K562 (cell line): ENCODE measurements around the gene DHX29. TPM values are rescaled to one million over a fixed set of nuclear protein-coding genes. Genes with fewer than 3 reads are reported as not detected.

Source experiments
- ATAC-seq: fragments of 200-7000 bp; cut with Tn5 transposase; 3 replicates; pipeline ENCODE4 v1.9.1; 2020; ENCODE audit warnings: moderate library complexity
- BruUV-seq: library from RNA; stranded (reverse); fragments of 400-500 nt; replicated peaks from 2 replicates; lab custom pipeline; 2021; lab: Mats Ljungman, UMichigan
- CTCF ChIA-PET: fragments of 300-600 bp; formaldehyde crosslinking; extraction: SDS; loops from one replicate; lab custom pipeline; 2021; ENCODE audit warnings: low intra/inter-chr PET ratio; lab: Yijun Ruan, JAX
- POLR2A ChIA-PET: fragments of 300-600, 350-650 bp; sonication (Branson Sonifier 250); formaldehyde crosslinking; extraction: SDS; loops from one replicate; lab custom pipeline; 2021; ENCODE audit warnings: antibody characterized with exemption, inconsistent platforms; lab: Yijun Ruan, JAX
- DNase-seq, 4 experiments: peaks; one replicate each; pipeline versions ENCODE4 v3.0.0 to v3.0.0-alpha.2; 2011 to 2018; ENCODE audit warnings: low spot score in 3 of 4, mixed read lengths in 3 of 4; ENCODE audit errors: extremely low read depth in 1 of 4
- FAIRE-seq: peaks from 2 replicates; lab custom pipeline; 2011; peaks lifted over from hg19 to GRCh38; lab: Jason Lieb, UNC
- H2AFZ ChIP-seq: 2 replicates; pipeline ENCODE4 v1.6.0; 2011; ENCODE audit warnings: low read depth, low read length, control low read depth, inconsistent platforms
- H3K27ac ChIP-seq: fragments of 200-600 bp; 3 replicates; pipeline ENCODE4 v1.8.0; 2011; ENCODE audit warnings: low read depth, mild to moderate bottlenecking, control low read depth, inconsistent platforms, low read length, moderate library complexity, mixed read lengths; ENCODE audit errors: extremely low read depth
- H3K27me3 ChIP-seq, 2 experiments: fragments of 300-600 bp in 1 of 2; 2 replicates in 1 of 2; 3 replicates in 1 of 2; pipeline versions ENCODE4 v1.6.0 to v1.8.0; 2011; ENCODE audit warnings: inconsistent platforms in 2 of 2, low read length in 2 of 2, mild to moderate bottlenecking in 1 of 2, mixed read lengths in 1 of 2, moderate library complexity in 1 of 2; ENCODE audit not compliant: control insufficient read depth in 2 of 2, insufficient read depth in 2 of 2
- H3K36me3 ChIP-seq: fragments of 300-600 bp; 3 replicates; pipeline ENCODE4 v1.8.0; 2011; ENCODE audit warnings: mild to moderate bottlenecking, low read length, inconsistent platforms; ENCODE audit not compliant: control insufficient read depth, insufficient read depth
- H3K4me1 ChIP-seq, 2 experiments: fragments of 200-600 bp in 1 of 2; replicated peaks in 1 of 2; 2 replicates in 1 of 2; 3 replicates in 1 of 2; pipeline versions ENCODE4 v1.5.1 to v1.8.0; 2011; ENCODE audit warnings: inconsistent platforms in 2 of 2, low read length in 2 of 2, mild to moderate bottlenecking in 1 of 2, mixed read lengths in 1 of 2, moderate library complexity in 1 of 2; ENCODE audit not compliant: control insufficient read depth in 2 of 2, insufficient read depth in 2 of 2
- H3K4me2 ChIP-seq: 2 replicates; pipeline ENCODE4 v1.6.1; 2011; ENCODE audit warnings: low read length, control low read depth, inconsistent platforms, mixed read lengths; ENCODE audit not compliant: insufficient read depth
- H3K4me3 ChIP-seq: fragments of 200-600 bp; sonication (generic), shearing (Covaris generic); 2 replicates; pipeline ENCODE4 v1.5.1; 2016; ENCODE audit warnings: control low read depth, inconsistent platforms
- H3K79me2 ChIP-seq: fragments of 200-600 bp; 3 replicates; pipeline ENCODE4 v1.8.0; 2011; ENCODE audit warnings: low read length, inconsistent platforms; ENCODE audit not compliant: control insufficient read depth, insufficient read depth
- H3K9ac ChIP-seq, 2 experiments: 2 replicates each; pipeline versions ENCODE4 v1.6.0 to v1.6.1; 2011; ENCODE audit warnings: low read depth in 2 of 2, low read length in 2 of 2, control low read depth in 1 of 2, inconsistent platforms in 1 of 2, mild to moderate bottlenecking in 1 of 2, mixed read lengths in 1 of 2; ENCODE audit not compliant: insufficient read depth in 1 of 2
- H3K9me1 ChIP-seq: one replicate; pipeline ENCODE4 v1.6.0; 2011; ENCODE audit warnings: inconsistent platforms, mild to moderate bottlenecking, low read length, moderate library complexity; ENCODE audit not compliant: control insufficient read depth, insufficient read depth
- H3K9me3 ChIP-seq: replicated peaks from 2 replicates; pipeline ENCODE4 v1.5.1; 2011; ENCODE audit warnings: low read depth, low read length, inconsistent platforms; ENCODE audit not compliant: control insufficient read depth, insufficient read depth
- H4K20me1 ChIP-seq: replicated peaks from 2 replicates; pipeline ENCODE4 v1.6.1; 2011; ENCODE audit warnings: low read length, inconsistent platforms, mixed read lengths; ENCODE audit not compliant: control insufficient read depth, insufficient read depth
- CBFA2T3 ChIP-seq: fragments of 450-650 bp; IDR thresholded peaks from 2 replicates; pipeline ENCODE4 v1.6.1; 2017
- CBX5 ChIP-seq: IDR thresholded peaks from 2 replicates; pipeline ENCODE4 v1.6.1; 2014; ENCODE audit warnings: low read depth, borderline replicate concordance
- DNMT1 ChIP-seq: fragments of 450-650 bp; IDR thresholded peaks from 2 replicates; pipeline ENCODE4 v1.6.1; 2016; ENCODE audit warnings: antibody characterized with exemption, mild to moderate bottlenecking
- E4F1 ChIP-seq: fragments of 250-450 bp; sonication (Bioruptor Pico); IDR thresholded peaks from 2 replicates; pipeline ENCODE4 v1.5.0; 2021; ENCODE audit warnings: mild to moderate bottlenecking, borderline replicate concordance
- HNRNPK ChIP-seq: fragments of 200-400 bp; formaldehyde crosslinking; IDR thresholded peaks from one replicate; pipeline ENCODE4 v1.6.1; 2018; ENCODE audit warnings: mild to moderate bottlenecking, low read depth, low read length; ENCODE audit not compliant: poor library complexity, severe bottlenecking
- KLF13 ChIP-seq: fragments of 450-650 bp; IDR thresholded peaks from 2 replicates; pipeline ENCODE4 v1.6.1; 2016; ENCODE audit warnings: missing genetic modification characterization, low read depth, mild to moderate bottlenecking, missing compliant biosample characterization, moderate library complexity, borderline replicate concordance
- LEF1 ChIP-seq: fragments of 450-650 bp; IDR thresholded peaks from 2 replicates; pipeline ENCODE4 v1.6.1; 2016; ENCODE audit warnings: mild to moderate bottlenecking
- POLR3G ChIP-seq: IDR thresholded peaks from 2 replicates; pipeline ENCODE4 v1.6.1; 2011; ENCODE audit not compliant: insufficient read length, insufficient replicate concordance; ENCODE audit errors: extremely low read depth
- WGBS: fragments of 100-300 bp; shearing (Covaris generic); methylation state at CpG from one replicate; pipeline ENCODE4 v1.1.6; 2016; ENCODE audit warnings: low coverage, mixed read lengths; ENCODE audit not compliant: insufficient coverage; ENCODE audit errors: missing lambda C conversion rate; 5-methylcytosine and 5-hydroxymethylcytosine counted together
- in situ Hi-C: fragments of 300-500 bp; cut with MboI; formaldehyde crosslinking; loops from 4 replicates; pipeline ENCODE4 v1.15.0; 2018; ENCODE audit warnings: inconsistent platforms, mixed read lengths
- intact Hi-C: fragments of 100-400 bp; cut with micrococcal nuclease; formaldehyde crosslinking; loops from 2 replicates; pipeline ENCODE4 v1.14.2; 2022
- polyA plus RNA-seq, 8 experiments: library from polyadenylated mRNA; depleted of rRNA in 4 of 8; stranded (reverse) in 5 of 8; unstranded in 3 of 8; fragments of >200 nt; fragmentation: Nextera tagmentation in 2 of 8; fragmentation: Illumina TruSeq in 1 of 8; extraction: Ambion mirVana in 2 of 8; extraction: Trizol in 1 of 8; gene quantifications; 2 replicates each; pipeline versions ENCODE4 v1.2.1 to v1.2.3, GENCODE V29; 2011 to 2014; ENCODE audit warnings: inconsistent platforms in 1 of 8, missing spikeins in 1 of 8
- total RNA-seq, 7 experiments: library from RNA; depleted of rRNA in 6 of 7; stranded (reverse); fragments of >200 nt in 6 of 7; fragmentation: Illumina TruSeq in 2 of 7; extraction: Trizol in 2 of 7; gene quantifications; 2 replicates each; pipeline versions ENCODE4 v1.2.1 to v1.2.3, GENCODE V29; 2011 to 2021; ENCODE audit warnings: low replicate concordance in 1 of 7
- TF ChIP-seq, protein P1 (sequence below), 2 experiments: fragments of 450-650 bp; IDR thresholded peaks; 2 replicates each; pipeline ENCODE4 v1.6.1; 2016; ENCODE audit warnings: mild to moderate bottlenecking in 2 of 2, borderline replicate concordance in 1 of 2, low read depth in 1 of 2, moderate library complexity in 1 of 2
- TF ChIP-seq, protein P2 (sequence below): IDR thresholded peaks from 2 replicates; pipeline ENCODE4 v1.6.1; 2012; ENCODE audit warnings: low read depth, low read length, improper control_type of control experiment, borderline replicate concordance

DHX29 gene
- total and polyA plus RNA-seq, 9 of the 15 experiments (the other 6 are each of a cell fraction or from before 2014, with no cell fraction given) = 7.5 to 42.1 (median 25.0) TPM

DNA sequence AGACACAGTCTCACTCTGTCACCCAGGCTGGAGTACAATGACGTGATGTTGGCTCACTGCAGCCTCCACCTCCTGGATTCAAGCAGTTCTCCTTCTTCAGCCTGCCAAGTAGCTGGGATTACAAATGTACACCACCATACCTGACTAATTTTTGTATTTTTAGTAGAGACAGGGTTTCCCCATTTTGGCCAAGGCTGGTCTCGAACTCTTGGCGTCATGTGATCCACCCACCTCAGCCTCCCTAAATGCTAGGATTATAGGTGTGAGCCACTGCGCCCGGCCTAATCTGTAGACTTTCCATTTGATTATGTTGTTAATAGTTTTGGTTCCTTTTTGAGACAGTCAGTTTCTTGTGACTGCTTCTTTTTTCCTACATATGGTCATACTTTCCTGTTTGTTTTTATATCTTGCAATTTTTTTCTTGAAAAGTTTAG, 31.3 kb upstream of the DHX29 start:
- ATAC-seq (no peak), FAIRE-seq (no peak), DNase-seq (no peak)
- in situ Hi-C loops = no loop called here
- POLR2A ChIA-PET = no interaction called here
- BruUV-seq = no TSS peak
- Histone ChIP-seq H3K9ac (no peak overlapping the region), H4K20me1 (no peaks in the 10 kb centered on the region), H3K27ac (no peak overlapping the region), H3K79me2 (peaks cover 57% of the 10 kb centered on the region), H2AFZ (no peak overlapping the region), H3K27me3 (no peaks in the 10 kb centered on the region), H3K36me3 (peaks cover 78% of the 10 kb centered on the region), H3K4me2 (no peak overlapping the region), H3K4me3 (no peak overlapping the region), H3K9me1 (no peaks in the 10 kb centered on the region), H3K9me3 (no peaks in the 10 kb centered on the region), H3K4me1 (no peaks in the 10 kb centered on the region)
- WGBS = 95% methylated on average over 4 of the region's 5 CpGs
- CTCF ChIA-PET = interaction anchor here (0.9 kb wide), 1 partner anchor 353 kb away, joined by 3 read pairs; no protein-coding TSS in a partner anchor
- intact Hi-C loops = no loop called here
- no peak for TF ChIP-seq CBFA2T3
- no peak for TF ChIP-seq CBX5
- TF ChIP-seq POLR3G = no peak
- TF ChIP-seq DNMT1 = no peak
- no peak for TF ChIP-seq E4F1 (CRISPR knock-in tag)
- no peak for TF ChIP-seq HNRNPK
- TF ChIP-seq KLF13 (tag) = no peak
- TF ChIP-seq, protein P1, sequence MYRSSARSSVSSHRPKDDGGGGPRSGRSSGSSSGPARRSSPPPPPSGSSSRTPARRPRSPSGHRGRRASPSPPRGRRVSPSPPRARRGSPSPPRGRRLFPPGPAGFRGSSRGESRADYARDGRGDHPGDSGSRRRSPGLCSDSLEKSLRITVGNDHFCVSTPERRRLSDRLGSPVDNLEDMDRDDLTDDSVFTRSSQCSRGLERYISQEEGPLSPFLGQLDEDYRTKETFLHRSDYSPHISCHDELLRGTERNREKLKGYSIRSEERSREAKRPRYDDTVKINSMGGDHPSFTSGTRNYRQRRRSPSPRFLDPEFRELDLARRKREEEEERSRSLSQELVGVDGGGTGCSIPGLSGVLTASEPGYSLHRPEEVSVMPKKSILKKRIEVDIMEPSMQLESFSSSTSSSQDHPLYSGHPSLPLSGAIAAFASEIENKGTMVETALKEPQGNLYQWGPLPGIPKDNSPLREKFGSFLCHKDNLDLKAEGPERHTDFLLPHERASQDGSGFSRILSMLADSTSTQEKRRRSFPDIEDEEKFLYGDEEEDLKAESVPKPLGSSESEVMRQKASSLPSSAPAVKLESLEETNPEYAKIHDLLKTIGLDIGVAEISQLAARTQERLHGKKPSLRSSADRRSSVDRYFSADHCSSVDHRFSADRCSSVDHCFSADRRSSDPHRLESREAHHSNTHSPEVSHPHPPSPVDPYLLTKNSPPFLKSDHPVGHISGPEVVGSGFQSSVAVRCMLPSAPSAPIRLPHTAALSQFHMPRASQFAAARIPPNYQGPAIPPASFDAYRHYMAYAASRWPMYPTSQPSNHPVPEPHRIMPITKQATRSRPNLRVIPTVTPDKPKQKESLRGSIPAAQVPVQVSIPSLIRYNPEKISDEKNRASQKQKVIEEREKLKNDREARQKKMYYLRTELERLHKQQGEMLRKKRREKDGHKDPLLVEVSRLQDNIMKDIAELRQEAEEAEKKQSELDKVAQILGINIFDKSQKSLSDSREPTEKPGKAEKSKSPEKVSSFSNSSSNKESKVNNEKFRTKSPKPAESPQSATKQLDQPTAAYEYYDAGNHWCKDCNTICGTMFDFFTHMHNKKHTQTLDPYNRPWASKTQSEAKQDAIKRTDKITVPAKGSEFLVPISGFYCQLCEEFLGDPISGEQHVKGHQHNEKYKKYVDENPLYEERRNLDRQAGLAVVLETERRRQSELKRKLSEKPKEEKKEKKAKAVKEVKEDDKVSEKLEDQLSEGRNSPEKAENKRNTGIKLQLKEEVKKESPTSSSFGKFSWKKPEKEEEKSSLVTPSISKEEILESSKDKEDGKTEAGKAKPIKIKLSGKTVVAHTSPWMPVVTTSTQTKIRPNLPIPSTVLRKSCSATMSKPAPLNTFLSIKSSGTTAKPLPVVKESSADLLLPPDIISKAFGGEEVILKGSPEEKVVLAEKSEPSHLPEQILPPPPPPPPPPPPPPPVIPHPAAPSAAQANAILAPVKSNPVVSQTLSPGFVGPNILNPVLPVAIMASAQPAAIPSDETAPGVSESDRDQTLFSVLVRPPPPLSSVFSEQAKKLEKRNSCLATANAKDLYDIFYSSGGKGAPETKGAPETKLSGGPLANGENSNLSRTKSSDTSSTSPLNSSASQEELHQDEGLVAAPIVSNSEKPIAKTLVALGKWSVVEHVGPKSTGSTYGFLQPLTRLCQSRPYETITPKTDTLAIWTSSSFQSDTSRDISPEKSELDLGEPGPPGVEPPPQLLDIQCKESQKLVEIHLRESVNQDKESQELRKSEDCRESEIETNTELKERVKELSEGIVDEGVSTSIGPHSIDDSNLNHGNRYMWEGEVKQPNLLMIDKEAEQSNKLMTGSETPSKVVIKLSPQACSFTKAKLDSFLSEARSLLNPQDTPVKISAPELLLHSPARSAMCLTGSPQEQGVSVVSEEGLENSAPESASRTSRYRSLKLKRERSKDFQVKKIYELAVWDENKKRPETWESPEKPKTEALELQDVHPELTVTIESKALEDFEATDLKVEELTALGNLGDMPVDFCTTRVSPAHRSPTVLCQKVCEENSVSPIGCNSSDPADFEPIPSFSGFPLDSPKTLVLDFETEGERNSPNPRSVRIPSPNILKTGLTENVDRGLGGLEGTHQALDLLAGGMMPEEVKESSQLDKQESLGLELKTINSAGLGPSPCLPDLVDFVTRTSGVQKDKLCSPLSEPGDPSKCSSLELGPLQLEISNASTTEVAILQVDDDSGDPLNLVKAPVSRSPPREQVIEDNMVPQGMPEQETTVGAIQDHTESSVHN (IDR thresholded peaks at IDR 0.05; ENCODE audit: borderline replicate concordance in 1 of 2, low read depth in 1 of 2) = no peak
- no peak for TF ChIP-seq LEF1
- TF ChIP-seq, protein P2, sequence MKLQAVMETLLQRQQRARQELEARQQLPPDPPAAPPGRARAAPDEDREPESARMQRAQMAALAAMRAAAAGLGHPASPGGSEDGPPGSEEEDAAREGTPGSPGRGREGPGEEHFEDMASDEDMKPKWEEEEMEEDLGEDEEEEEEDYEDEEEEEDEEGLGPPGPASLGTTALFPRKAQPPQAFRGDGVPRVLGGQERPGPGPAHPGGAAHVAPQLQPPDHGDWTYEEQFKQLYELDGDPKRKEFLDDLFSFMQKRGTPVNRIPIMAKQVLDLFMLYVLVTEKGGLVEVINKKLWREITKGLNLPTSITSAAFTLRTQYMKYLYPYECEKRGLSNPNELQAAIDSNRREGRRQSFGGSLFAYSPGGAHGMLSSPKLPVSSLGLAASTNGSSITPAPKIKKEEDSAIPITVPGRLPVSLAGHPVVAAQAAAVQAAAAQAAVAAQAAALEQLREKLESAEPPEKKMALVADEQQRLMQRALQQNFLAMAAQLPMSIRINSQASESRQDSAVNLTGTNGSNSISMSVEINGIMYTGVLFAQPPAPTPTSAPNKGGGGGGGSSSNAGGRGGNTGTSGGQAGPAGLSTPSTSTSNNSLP = no peak
